HG03469 (cell line): ENCODE data around the gene SEMA6D.
"Not testable (repeated sequence)": the region's sequence is repeated elsewhere in the genome, so short reads cannot be mapped to it uniquely, and the experiment has no call there.

ENCODE experiments used
- ATAC-seq: cut with Tn5 transposase; IDR thresholded peaks from one replicate; pipeline ENCODE4 v1.9.1; 2021; ENCODE audit warnings: mild to moderate bottlenecking, moderate library complexity, moderate number of reproducible peaks; ENCODE audit not compliant: unreplicated experiment

Gene SEMA6D

DNA sequence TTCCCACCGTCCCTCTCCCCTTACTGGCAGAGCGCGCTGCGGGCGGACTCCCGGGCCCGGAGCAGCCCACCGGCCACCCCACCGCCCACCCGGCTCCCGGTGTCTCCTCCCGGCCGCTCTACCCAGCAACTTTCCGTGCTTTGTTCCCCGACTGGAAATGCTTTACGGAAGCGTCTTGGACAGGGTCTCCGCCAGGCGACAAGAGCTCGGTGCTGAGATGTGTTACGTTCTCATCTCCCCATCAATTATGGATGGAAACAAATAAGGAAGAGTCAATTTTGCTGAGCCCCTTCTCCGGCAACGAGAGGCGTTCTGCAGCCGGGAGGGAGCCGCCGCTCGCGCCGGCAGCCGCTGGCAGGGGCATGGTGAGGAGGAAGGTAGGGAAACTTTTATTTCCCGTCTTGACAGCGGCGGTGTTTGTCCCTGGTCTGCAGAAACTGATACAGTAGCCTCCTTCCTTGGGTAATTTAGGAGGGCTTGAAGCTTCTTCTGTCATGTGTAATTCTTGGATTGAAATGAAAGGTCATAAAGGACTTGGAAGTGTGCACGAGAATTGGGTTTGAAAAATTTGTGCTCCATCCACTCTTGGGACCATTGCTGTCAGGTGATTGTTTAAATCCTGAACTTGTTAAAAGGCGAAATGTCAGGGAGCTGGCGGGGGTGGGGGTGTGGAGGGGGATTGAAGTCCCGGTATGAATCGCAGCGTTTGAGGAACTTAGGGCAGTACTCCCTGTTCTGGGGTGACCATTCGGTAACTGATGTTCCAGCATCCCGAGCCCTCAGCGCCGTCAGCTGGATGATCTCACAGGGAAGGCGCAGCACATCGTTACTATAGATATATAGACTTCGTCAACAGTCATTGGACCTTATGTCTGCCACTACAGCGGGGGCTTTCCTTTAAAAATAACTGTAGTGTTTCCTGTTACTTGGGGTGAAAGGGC lies 1.5 kb downstream of the SEMA6D start:
- ATAC-seq: no peak

DNA sequence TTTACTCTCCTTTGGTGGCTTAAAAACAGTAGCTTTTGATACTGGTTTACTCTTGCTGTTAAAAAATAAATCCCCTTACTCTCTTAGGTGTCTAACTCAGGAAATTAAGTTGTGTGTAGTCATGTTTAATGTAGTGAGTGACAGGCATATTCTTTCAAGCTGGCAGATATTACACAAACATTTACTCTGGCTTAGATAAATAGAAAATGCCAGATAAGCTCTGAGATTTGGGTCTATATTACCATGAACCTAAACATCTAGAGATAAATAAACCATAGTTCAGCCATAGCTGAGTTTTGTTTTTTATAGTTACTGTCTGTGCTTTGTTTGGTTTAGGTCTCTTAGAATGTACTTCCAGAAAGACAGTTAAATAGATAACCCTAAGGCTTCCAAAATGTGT lies 2.4 kb downstream of the SEMA6D start:
- ATAC-seq: no peak

DNA sequence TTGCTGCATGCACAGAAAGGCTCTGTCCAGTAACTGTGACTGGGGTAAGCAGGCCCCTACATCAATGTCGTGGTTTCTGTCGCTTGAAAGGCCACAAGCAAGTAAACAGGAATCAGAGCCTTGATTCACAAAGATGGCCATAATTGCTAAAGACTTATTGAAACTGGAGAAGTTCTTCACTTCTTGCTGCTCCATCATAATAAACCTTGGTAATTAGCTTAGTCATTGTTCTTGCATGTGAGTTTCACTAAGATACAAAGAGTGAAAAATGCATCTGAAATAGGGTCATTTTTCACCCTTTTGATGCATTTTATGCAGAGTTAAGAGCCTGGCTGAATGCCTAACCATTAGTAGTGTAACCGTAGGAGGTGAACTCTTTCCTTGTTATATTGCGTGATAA lies 3.2 kb downstream of the SEMA6D start:
- no peak for ATAC-seq

DNA sequence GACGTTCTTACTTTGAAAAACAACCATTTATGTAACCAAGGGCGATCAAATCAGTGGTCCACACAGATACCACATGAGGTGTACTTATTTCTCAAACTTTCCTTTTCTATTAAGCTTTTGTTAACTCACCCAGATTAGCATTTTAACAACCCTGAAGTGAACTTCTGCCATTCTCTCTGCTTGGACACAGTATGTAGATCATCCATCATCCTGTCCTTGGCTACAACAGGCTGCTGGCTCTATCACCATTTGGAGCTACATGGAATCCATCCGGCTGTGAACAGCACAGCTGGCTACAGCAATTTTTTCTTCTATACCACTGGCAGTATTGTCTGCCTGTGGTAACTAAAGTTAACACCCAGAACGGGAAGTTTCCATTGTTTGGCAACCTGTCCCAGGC lies 4.4 kb downstream of the SEMA6D start:
- ATAC-seq: no peak

DNA sequence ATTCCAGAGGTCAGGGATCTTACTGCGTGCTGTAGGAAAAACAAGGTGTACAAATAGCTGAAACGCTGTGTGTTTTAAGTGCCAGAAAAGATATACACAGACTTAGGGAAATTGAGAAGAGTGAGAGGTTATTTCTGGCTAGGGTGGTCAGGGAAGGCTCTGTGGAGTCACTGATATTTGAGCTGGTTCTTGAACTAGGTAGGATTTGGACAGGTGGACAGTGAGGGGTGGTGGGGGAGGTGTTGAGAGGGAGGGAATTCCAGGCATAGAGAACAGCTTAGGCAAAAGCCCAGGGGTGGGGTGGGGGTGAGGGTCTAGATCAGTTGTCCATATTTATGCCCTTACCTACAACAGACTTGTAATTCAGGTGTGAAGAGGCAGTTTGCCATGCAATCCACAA lies 7.0 kb downstream of the SEMA6D start:
- no peak for ATAC-seq

DNA sequence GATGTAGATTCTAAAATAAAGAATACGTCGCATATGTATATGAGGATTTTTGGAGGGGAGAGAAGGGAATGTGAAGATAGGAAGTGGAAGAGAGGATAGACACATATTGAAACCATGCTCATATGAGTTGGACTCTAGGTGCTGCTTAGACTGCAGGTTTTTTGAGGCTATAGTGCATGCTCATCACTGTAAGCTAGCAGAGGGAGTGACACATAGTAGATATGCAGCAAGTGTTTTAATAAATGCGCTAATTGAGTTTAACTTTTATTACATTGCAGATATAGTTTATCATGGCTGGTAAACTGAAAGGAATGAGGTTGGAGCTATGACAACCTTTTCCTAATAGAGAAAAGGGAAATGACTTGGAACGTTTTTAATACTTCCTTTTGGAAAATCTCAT lies 7.7 kb downstream of the SEMA6D start:
- no peak for ATAC-seq

DNA sequence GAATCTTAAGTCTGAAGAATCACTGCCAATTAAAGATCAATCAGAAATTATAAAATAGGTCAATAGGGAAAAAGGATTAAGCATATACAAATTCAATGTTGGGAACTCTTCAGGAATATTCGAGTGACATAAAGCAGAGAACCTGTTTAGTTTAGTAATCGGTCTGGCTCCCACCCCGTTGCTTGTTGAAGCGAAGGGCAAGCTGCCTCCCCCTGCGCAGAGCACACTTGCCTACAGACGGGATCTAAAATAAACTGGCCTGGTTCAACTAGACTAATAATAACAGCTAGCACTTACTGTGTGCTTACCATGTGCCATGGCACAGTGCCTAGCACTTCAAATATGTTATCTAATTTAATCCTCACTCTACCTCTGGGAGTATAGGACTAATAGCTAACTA lies 8.6 kb downstream of the SEMA6D start:
- no peak for ATAC-seq

DNA sequence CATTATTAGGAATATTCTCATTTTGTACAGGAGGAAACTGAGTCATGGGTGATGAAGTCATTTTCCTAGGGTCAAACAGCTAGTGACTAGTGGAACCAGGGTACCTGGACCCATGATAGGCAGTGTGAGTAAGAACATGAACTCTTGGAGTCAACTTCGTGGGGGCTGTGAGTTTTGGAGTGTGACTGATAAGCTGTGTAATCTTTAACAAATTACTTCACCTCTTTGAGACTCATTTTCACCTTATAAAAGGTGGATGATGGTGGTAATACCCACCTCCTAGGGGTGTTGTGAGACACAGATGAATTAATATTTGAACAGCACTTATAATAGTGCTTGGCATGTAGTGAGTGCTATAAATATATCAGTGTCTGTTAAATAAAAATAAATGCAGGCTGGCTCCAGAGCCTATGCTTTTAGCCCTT lies 9.1 kb downstream of the SEMA6D start:
- no peak for ATAC-seq

DNA sequence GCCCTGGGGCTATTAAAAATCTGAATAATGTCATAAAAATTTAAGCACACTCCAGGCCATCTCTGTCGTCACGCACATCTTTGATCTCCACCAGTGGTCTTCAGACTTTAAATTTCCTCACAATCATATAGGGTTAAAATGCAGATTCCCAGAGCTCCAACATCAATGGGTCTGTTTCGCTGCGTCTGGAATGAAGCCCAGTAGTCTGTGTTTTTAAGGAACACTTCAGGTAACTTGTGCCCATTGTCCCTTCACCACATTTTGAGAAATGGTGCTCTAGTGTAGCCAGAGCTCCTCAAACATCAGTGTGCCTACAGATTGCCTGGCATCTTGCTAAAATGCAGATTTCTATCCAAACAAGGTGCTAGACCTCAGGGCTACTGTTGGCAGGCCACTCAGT lies 9.8 kb downstream of the SEMA6D start:
- no peak for ATAC-seq

DNA sequence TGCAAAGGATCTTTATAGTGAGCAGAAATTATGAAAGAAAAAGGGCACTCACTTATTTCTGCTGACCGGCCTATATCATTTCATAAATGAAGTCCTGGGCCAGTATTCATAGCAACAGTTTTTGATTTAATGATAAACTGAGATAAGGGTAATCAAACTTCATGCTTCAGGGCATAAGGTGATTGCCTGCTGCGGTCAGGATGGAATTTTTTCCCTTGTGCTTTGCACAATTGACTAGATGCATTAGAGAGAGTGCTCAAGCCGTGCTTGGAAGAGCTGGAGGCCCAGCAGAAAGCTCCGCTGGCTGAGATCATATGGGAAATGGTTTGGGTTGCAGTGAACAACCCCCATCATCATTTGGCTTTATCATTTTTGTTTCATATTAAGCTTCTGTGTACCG lies 10.4 kb downstream of the SEMA6D start:
- ATAC-seq: no peak

DNA sequence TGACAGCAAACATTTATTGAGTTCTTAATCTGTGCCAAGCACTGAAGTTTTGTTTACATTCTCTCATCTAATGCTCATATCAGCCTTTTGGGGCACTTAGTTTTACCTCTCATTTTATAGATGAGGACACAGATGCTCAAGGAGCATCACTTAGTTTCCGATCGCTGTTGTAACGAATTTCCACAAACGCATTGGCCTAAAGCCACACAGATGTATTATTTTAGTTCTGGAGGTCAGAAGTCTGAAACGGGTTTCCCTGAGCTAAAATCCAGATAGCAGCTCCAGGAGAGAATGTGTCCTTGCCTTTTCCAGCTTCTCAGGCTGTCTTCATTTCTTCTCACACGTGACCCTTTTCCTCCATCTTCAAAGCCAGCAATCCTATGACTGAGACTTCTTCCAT lies 11.1 kb downstream of the SEMA6D start:
- ATAC-seq: no peak

DNA sequence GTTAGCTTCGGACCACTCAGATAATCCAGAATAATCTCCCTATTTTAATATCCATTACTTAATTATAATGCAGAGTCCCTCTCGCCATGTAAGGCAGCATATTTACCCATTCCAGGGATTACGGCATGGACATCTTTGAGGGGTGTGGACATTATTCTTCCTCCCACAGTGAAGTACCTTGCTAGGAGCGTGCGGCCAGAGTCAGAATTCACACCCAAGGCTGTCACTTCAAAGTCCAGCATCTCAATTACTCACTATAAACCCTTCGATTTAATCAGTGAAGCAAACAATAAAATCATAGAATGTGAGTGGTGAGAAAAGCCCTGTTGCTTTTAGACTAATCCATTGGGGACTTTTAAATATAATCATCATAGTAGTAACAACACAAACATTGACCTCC lies 11.6 kb downstream of the SEMA6D start:
- ATAC-seq: no peak

DNA sequence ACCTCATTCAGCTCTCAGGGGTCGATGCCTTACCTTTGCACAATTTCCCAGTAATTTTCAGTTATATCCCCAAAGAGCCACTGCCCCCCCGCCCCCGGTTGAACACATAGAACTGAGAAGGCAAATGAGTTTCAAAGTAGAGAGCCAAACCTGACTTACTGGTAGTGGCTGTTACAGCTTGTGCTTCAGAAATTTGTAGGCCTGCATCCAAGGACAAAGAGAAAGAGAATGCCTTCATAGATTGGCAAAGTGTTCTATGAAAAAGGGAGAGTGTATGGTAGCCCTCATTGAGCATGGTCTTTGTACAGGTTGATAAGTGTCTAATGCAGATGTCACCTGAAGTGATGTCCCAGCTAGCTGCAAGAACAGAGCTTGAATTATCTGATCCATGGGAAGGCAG lies 13.9 kb downstream of the SEMA6D start:
- ATAC-seq: no peak

DNA sequence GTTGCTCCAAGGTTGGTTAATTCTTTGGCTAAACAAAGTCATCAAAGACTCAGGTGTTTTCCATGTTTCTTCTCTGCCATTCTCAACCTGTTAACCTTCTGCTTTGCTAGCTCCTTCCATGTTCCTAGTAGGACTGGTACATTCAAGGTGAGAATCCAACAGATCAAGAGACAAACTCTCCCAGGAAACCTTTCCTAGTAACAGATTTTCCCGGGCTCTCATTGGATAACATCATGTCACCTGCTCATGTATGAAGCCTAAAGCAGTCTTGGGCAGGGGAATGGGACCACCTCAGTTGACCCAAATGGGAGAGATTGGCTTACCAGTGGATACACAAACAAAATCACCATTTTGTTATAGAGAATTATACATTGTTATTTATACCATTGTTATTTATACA lies 14.9 kb downstream of the SEMA6D start:
- no peak for ATAC-seq

DNA sequence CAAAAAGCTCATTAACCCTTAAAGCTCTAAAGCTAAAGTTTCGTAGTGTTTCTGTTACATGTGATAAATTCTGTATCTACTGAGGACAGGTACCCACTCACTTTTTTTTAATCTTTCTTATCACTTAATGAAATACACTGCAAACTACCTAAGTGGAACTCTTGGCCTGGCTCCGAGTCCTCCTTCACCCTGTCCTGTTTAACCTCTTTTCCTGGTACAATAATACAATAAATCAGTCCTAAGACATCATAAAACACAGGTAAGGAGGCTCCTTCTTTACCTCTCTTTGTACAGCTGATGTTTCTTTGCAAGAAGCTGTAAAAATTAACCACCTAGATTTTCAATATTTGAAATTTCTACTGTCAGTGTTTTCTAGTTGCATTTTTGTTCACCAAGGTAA lies 15.8 kb downstream of the SEMA6D start:
- no peak for ATAC-seq

DNA sequence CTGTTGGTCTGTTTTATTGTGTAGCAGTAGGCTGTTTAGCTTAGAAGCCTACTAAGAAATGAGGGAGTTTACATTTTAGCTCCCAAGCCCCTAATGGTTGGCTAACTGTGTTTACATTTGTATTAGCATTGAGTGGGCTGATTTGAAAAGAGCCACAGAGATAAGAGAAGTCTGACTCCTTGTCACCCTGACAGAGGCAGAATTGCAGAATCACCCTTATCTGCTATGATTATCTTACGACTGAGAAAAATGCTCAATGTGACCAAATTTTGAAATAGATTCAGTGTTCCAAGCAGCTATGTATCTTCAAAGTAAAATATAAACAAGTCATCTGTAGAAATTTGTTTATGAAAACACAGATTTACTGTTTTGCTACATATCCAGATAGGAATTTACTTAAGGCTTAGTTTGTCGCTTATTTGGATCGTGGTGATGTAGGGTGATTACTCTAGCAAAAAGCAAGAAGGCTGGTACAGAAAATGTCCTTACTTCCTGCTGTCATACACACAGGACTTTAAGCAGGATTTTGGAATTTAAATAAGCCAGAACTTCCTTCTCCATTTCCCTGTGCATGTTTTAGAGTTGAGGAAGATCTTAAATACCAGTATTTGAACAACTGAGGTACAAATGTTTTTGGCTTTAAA lies 19.0 kb downstream of the SEMA6D start:
- no peak for ATAC-seq

DNA sequence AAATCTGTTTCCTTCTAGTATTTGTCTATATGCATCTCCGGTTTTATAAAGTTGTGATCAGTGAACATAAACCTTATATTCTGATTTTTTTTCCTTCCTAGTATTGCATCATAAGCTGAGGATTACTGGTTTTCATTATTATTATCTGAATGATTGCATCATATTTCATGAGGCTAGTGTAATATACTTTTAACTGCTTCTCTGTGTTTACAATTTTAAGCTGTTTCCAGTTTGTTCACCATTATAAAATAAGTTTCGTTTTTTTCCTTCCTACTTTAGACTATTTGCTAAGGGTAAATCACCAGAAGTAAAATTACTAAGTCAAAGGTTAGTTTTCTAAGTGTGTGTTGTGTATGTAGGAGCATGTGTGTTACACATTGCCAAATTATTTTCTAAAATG lies 20.2 kb downstream of the SEMA6D start:
- ATAC-seq: no peak

DNA sequence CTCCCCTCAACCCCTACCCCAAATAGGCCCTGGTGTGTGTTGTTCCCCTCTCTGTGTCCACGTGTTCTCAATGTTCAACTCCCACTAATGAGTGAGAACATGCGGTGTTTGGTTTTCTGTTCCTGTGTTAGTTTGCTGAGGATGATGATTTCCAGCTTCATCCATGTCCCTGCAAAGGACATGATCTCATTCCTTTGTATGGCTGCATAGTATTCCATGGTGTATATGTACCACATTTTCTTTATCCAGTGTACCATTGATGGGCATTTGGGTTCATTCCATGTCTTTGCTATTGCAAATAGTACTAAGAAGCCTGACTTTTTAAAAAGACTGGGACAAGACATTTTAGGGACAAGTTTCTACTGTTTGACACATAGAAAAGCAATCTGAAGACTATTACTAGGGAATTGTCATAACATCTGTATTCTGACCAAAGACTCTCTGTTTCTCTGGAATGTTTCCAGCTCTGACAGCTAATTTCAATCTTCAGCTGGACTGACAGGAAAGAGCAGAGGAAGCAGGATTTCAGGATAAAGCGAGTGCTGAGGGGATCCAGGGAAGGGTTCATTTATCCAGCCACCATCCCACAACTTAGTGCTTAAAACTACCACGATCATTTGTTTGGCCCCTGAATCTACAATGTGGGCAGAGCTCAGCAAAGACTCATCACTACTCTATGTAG lies 21.0 kb downstream of the SEMA6D start:
- ATAC-seq: not testable (repeated sequence)

DNA sequence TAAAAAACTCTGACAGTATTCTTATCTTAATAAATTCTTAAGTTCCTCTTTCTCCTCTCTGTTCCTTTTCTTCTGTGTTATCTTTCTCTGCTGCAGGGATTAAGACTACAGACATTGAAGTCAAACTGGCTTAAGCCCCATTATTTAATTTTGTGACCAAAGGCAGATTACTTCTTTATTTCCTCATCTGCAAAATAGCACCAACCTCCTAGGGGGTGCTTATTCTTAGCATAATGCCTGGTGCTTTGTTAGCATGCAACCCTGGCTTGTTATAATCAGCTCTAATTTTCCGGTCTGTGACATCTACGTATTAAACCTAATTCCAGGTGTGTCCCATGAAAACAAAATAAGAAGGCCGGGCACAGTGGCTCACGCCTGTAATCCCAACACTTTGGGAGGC lies 23.8 kb downstream of the SEMA6D start:
- no peak for ATAC-seq

DNA sequence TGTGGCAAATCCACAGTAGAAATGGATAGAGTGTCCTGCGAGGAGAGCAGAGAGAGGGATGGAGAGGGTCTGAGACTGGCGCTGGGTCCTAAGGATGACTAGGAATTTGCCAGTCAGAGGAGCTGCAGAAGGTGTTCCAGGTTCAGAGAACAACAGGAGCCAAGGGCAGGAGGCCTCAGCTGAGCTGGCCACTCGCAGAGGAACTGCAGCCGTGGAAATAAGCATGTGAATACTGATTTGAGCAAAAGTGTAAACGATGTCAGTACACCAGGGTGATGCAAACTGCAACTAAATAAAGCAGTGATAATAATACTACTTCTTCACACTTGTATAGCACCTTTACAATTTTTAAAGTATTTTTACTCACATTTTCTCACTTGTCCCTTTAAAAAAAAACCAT lies 24.6 kb downstream of the SEMA6D start:
- no peak for ATAC-seq

DNA sequence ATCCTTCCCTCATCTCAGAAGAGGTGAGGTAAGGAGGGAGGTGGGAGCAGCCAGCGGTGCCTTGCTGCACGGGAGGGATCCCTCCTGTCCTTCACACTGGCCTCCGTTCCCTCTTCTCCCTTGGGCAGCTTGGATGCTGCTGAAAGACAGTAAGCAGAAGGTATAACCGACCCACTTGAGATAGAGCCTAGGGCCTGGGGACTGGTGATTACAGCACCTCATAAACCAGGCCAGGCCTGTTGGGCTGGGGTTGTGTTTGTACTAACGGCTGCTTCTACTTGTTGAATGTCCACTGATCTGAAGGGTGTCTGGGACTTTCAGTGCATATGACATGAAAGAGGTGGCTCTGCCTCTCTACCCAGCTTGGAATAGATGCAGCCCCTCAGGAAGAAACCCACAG lies 25.0 kb downstream of the SEMA6D start:
- no peak for ATAC-seq

DNA sequence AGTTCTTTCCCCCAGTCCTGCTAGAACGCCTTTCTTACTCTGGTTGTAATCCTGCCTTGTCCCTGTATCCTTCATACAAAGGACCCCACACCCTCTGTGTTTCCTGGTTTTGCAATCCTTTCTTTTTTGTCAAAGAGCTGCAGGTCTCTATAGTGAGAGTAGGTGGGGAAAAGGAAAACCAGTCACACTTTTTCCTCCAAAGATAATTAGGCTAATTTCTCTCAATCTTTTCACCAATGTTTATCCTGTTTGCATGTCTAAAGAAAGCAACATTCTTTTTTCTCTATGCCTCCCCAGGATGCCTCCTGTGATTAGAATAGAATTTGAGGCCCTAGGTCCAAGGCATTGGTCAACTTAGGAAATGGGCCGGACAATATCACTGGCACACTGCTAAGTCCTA lies 25.4 kb downstream of the SEMA6D start:
- no peak for ATAC-seq
